ENCODE results near the gene CYP46A1.
"Not testable (repeated sequence)": the region's sequence is repeated elsewhere in the genome, so short reads cannot be mapped to it uniquely, and the experiment has no call there.

Gene CYP46A1

DNA sequence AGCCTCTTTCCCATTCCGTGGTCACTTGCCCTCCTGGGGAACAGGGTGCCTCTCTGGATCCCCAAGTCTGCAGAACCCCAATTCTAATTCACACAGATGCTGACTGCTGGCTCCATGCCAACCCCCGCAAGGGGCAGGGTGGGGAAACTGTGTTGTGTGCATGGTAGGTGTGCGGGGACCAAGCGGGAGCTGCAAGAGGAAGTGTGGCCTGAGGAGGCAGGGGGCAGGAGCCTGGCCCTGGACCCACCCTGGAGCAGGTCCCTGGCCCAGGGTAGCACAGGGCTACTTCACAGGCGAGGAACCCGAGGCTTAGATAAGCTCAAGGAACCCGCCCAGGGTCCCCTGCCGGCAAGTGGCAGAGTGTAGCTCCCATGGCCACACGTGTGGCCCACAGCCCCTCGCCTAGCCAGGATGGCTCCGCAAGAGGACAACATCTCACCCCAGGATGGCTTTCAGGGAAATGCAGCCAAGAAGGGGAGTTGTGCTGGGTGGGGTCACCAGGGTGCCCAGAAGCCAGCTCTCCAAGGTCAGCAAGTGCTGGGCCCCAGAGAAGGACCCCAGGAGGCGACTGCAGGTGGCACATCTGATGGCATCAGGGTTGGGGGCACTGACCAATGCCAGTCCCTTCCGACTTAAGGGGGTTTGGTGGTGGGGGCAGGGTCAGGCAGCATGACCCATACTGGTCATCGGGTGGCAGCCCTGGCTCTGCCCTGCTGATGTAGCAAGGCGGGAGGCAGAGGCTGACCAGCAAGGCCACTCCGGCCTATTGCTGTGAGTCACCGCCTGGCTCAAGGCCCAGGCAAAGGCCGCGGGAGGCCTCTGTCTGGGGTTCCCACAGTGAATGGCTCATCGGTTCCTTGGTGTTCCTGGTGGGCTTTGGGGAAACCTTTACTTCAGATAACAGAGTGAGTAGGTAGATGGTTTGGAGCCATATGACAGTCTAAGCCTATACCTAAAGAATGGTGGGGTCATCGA, 71.8 kb downstream of the CYP46A1 start:
- Histone ChIP-seq H3K36me3 (ENCODE audit: insufficient read depth, low read length) (no peaks in the 10 kb centered on the region), H3K4me3 (ENCODE audit: low read length) (no peak overlapping the region), H3K9me3 (replicated peaks; ENCODE audit: low read length) (no peaks in the 10 kb centered on the region), H3K4me2 (ENCODE audit: low read length) (peak overlapping the region; percentile 46), H3K9ac (ENCODE audit: low read depth, low read length) (peak overlapping the region; percentile 57), H3K27me3 (ENCODE audit: control insufficient read depth, insufficient read depth, low read length) (no peaks in the 10 kb centered on the region), H3K4me1 (ENCODE audit: control insufficient read depth, insufficient read depth, low read length) (peaks cover 80% of the 10 kb centered on the region)

DNA sequence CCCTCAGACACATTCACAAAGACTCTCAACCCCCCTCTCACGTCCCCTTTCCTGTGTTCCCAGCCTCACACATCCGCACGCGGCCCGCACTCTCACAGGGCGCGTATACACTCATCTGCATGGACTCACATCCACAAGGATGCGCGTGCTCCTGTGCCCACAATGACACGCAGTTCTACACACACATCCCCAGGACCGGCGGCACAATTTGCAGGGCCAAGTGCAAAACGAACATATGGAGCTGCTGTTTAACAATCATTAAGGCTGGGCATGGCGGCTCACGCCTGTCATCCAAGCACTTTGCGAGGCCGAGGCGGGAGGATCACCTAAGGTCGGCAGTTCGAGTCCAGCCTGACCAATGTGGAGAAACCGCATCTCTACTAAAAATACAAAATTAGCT, 72.7 kb downstream of the CYP46A1 start:
- Histone ChIP-seq H3K4me3 (ENCODE audit: low read length) (no peak overlapping the region), H3K36me3 (ENCODE audit: insufficient read depth, low read length) (no peaks in the 10 kb centered on the region), H3K9me3 (replicated peaks; ENCODE audit: low read length) (no peaks in the 10 kb centered on the region), H3K4me2 (ENCODE audit: low read length) (peak overlapping the region; percentile 46), H3K27me3 (ENCODE audit: control insufficient read depth, insufficient read depth, low read length) (no peaks in the 10 kb centered on the region), H3K9ac (ENCODE audit: low read depth, low read length) (peak overlapping the region; percentile 43), H3K4me1 (ENCODE audit: control insufficient read depth, insufficient read depth, low read length) (peaks cover 77% of the 10 kb centered on the region)

DNA sequence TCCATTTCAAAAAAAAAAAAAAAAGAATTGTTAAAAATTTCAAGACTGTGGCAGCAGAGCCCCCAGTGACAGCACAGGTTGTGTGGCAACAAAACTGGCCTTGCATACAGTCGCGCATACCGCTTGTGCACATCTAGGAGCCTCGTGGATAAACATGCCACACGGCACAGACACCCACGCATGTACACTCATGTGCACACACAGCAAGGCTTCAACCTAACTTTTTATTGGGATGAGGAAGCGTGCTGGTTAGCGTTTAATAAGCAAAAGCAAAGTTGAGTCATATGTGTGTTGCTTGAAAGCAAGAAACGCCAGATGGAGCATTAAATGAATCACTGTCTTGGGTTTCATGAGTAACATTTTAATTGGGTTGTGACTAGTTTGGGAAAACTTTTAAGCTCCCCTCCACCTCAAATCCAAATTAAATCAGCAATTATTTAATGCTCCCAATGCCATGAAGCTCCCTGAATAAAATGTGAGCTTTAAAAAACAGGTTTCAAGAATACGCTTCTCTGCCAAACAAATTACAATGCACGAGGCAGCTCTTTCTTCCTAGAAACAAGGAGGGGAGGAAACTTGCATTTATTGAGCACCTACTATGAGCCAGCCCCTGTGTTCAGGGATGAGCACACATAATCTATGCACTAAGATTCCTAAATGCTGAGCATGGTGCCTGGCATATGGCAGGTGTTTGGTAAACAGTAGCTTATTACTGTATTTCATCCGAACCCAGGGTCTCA, 73.4 kb downstream of the CYP46A1 start:
- peak overlapping the region; percentile 4 for H3K4me3 ChIP-seq (ENCODE audit: low read length)
- H3K9ac ChIP-seq (ENCODE audit: low read depth, low read length), result peak overlapping the region; percentile 76
- H3K36me3 ChIP-seq (ENCODE audit: insufficient read depth, low read length), result no peaks in the 10 kb centered on the region
- H3K4me2 ChIP-seq (ENCODE audit: low read length), result peak overlapping the region; percentile 59
- peaks cover 70% of the 10 kb centered on the region for H3K4me1 ChIP-seq (ENCODE audit: control insufficient read depth, insufficient read depth, low read length)
- H3K27me3 ChIP-seq (ENCODE audit: control insufficient read depth, insufficient read depth, low read length), result no peaks in the 10 kb centered on the region
- no peaks in the 10 kb centered on the region for H3K9me3 ChIP-seq (replicated peaks; ENCODE audit: low read length)

DNA sequence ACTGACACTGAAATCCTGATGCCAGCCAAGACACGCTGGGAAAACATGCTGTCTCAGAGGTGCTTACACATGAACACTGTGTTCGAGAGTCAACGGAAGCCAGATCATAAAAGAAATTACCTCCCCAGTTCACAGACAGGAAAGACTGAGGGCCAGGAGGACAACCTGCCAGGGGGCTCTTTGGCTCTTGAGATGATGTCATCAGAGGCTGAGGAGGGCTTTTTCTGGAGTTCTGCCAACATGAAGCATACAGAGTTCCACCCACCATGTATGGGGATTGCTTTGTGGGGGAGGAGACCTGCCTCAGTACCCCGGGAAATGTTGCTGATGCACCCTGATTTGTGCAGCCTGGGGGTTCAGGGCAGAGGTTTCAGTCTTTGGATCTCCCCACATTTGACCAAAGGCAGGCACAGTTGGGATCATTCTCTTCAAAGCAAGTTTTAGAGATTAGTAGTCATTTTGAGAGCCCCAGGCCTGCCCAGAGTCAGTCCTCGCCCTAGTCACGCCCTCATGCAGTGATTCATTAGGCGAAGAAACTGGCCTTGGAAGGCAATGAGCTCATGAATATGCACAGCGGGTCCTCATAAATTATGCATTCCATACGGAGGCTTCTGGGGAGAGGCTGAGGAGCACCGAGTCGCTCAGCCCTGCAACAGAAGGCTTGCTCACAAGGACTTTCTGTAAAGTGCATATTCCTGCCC, 74.2 kb downstream of the CYP46A1 start:
- H3K4me1 ChIP-seq (ENCODE audit: control insufficient read depth, insufficient read depth, low read length), result peaks cover 62% of the 10 kb centered on the region
- H3K27me3 ChIP-seq (ENCODE audit: control insufficient read depth, insufficient read depth, low read length), result no peaks in the 10 kb centered on the region
- H3K9me3 ChIP-seq (replicated peaks; ENCODE audit: low read length), result no peaks in the 10 kb centered on the region
- no peaks in the 10 kb centered on the region for H3K36me3 ChIP-seq (ENCODE audit: insufficient read depth, low read length)
- H3K4me2 ChIP-seq (ENCODE audit: low read length), result peak overlapping the region; percentile 59
- peak overlapping the region; percentile 4 for H3K4me3 ChIP-seq (ENCODE audit: low read length)
- H3K9ac ChIP-seq (ENCODE audit: low read depth, low read length), result peak overlapping the region; percentile 76

DNA sequence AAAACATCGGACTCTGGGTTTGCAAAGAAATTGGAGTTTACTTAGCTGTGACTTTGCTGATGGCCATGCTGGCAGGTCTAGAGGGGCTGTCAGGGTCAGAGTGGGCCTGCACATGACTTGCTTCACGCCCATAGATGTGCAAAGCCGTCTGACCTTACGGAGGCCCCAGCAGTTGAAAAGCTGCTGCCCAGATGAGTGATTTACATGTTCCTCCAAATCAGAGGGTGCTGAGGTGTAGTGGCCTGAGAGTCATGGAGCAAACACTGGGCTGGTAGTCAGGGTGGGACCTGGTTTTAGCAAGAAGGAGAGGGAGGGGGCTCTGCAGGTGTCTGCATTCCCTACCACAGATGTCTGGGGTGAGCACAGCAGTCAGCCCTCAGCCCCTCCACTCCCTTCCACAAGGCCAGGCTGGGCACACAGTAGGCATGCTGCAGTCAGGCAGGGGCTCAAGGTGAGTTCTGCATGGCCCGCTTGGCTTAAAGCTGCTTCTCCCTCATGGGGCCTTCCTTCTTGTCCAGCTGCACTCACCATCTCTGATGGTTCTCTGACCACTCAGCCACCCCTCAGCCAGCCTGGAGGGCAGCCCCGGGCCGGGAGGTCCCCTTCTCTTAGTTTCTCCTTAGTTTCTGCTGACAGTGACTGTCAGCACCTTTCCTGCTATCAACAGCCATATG, 74.9 kb downstream of the CYP46A1 start:
- no peaks in the 10 kb centered on the region for H3K36me3 ChIP-seq (ENCODE audit: insufficient read depth, low read length)
- H3K4me2 ChIP-seq (ENCODE audit: low read length), result peak overlapping the region; percentile 27
- no peaks in the 10 kb centered on the region for H3K9me3 ChIP-seq (replicated peaks; ENCODE audit: low read length)
- H3K4me1 ChIP-seq (ENCODE audit: control insufficient read depth, insufficient read depth, low read length), result peaks cover 55% of the 10 kb centered on the region
- H3K27me3 ChIP-seq (ENCODE audit: control insufficient read depth, insufficient read depth, low read length), result no peaks in the 10 kb centered on the region
- H3K9ac ChIP-seq (ENCODE audit: low read depth, low read length), result no peak overlapping the region
- H3K4me3 ChIP-seq (ENCODE audit: low read length), result no peak overlapping the region

DNA sequence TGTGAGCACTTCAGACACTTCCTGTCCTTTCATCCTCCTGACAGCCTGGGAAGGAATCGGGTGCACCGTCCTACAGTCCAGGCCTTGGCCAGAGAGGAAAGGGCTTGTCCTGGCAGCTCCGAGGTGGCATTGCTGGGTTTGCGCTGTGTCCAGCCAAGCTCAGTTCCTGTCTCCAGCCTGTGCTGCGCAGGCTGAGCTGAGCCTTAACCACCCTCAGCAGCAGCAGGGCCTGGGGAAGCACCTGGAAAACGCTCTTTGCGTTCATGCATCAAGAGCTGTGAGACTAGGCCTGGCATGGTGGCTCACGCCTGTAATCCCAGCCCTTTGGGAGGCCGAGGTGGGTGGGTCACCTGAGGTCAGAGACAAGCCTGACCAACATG, 75.4 kb downstream of the CYP46A1 start:
- Histone ChIP-seq H3K4me1 (ENCODE audit: control insufficient read depth, insufficient read depth, low read length) (peaks cover 50% of the 10 kb centered on the region), H3K27me3 (ENCODE audit: control insufficient read depth, insufficient read depth, low read length) (no peaks in the 10 kb centered on the region), H3K36me3 (ENCODE audit: insufficient read depth, low read length) (no peaks in the 10 kb centered on the region), H3K4me2 (ENCODE audit: low read length) (no peak overlapping the region), H3K4me3 (ENCODE audit: low read length) (no peak overlapping the region), H3K9me3 (replicated peaks; ENCODE audit: low read length) (no peaks in the 10 kb centered on the region), H3K9ac (ENCODE audit: low read depth, low read length) (no peak overlapping the region)

DNA sequence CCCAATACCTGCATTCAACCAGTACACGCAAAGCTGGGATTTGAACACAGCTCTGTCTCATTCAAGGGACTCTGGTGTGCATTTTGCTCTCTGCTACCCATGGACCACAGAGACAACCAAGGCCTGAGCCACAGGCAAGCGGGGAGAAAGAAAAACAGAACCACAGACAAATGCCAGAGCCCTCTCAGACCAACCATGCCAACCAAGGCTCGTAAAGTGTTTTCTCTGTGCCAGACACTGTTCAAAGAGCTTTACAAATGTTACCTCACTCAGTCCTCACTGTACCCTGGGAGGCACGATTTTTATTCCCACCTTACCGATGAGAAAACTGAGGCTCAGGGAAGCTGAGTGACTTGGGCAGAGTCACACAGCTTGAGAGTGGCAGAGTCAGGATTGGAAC, 76.7 kb downstream of the CYP46A1 start:
- H3K9ac ChIP-seq (ENCODE audit: low read depth, low read length), result no peak overlapping the region
- no peaks in the 10 kb centered on the region for H3K27me3 ChIP-seq (ENCODE audit: control insufficient read depth, insufficient read depth, low read length)
- no peaks in the 10 kb centered on the region for H3K36me3 ChIP-seq (ENCODE audit: insufficient read depth, low read length)
- no peak overlapping the region for H3K4me3 ChIP-seq (ENCODE audit: low read length)
- peaks cover 37% of the 10 kb centered on the region for H3K4me1 ChIP-seq (ENCODE audit: control insufficient read depth, insufficient read depth, low read length)
- no peak overlapping the region for H3K4me2 ChIP-seq (ENCODE audit: low read length)
- H3K9me3 ChIP-seq (replicated peaks; ENCODE audit: low read length), result no peaks in the 10 kb centered on the region

DNA sequence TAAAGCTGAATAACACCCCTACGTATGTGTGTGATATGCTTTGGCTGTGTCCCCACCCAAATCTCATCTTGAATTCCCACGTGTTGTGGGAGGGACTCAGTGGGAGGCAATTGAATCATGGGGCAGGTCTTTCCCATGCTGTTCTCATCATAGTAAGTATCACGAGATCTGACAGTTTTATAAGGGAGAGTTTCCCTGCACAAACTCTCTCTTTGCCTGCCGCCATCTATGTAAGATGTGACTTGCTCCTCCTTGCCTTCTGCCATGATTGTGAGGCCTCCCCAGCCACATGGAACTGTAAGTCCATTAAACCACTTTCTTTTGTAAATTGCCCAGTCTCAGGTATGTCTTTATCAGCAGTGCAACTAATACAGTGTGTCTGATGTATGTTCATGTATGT, 78.8 kb downstream of the CYP46A1 start:
- H3K36me3 ChIP-seq (ENCODE audit: insufficient read depth, low read length); H3K4me3 ChIP-seq (ENCODE audit: low read length); H3K9ac ChIP-seq (ENCODE audit: low read depth, low read length); H3K4me2 ChIP-seq (ENCODE audit: low read length); H3K27me3 ChIP-seq (ENCODE audit: control insufficient read depth, insufficient read depth, low read length); H3K9me3 ChIP-seq (replicated peaks; ENCODE audit: low read length): not testable (repeated sequence)
- H3K4me1 ChIP-seq (ENCODE audit: control insufficient read depth, insufficient read depth, low read length), result peaks cover 28% of the 10 kb centered on the region

DNA sequence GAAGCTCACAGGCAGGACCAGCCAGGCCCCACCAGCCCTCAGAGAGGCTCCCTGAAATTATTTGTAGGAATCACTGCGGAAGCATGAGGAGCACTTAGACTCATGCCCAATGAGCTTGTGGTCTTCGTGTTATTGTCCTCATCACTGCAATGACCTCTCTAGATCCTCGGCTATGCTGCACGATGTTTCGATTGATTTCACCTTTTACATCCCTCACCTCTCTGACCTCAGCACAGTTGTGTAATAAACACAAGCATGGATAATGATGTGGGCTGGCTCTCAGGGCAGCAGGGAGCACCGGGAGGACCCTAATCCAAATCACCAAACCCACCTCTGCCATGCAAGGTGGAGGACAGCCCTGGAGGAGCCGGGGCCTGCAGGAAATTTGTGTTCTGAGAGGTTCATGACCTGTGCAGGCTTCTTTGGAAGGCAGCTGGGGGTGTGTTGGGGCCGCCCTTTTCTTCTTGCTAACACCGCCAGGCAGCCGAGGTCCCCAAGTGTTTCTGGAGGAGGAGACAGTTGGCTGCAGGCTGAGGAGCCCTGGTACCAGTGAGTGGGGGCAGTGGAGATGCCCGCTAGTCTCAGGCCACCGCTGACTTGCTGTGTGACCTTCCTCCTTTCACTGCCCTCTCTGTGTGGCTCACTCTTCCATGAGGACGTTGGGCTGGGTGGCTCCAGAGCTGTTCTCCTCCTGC, 79.6 kb downstream of the CYP46A1 start:
- no peak overlapping the region for H3K4me3 ChIP-seq (ENCODE audit: low read length)
- H3K9ac ChIP-seq (ENCODE audit: low read depth, low read length), result no peak overlapping the region
- no peaks in the 10 kb centered on the region for H3K27me3 ChIP-seq (ENCODE audit: control insufficient read depth, insufficient read depth, low read length)
- no peaks in the 10 kb centered on the region for H3K36me3 ChIP-seq (ENCODE audit: insufficient read depth, low read length)
- no peaks in the 10 kb centered on the region for H3K9me3 ChIP-seq (replicated peaks; ENCODE audit: low read length)
- peaks cover 27% of the 10 kb centered on the region for H3K4me1 ChIP-seq (ENCODE audit: control insufficient read depth, insufficient read depth, low read length)
- no peak overlapping the region for H3K4me2 ChIP-seq (ENCODE audit: low read length)

DNA sequence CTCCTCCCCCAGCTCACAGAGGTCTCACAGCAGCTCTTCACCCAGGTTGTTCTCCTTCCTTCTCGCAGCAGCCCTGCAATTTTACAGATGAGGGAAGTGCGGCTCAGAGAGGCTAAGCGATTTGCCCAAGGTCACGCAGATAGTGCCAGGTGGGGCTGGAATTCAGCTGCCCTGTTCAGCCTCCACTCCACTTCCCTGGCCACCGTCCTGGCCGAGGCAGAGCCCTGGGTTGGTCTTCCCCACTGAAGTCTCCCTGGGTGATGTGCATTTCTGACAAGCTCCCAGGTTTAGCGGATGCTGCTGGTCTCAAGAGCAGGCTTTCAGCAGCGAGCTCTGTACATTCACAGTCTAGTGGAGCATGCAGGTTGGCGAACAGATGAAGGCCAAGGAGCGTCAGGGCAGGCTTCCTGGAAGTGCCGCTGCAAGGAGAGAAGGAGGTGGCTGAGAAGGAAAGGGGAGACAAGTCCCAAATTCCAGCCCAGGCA, 80.2 kb downstream of the CYP46A1 start:
- Histone ChIP-seq H3K4me1 (ENCODE audit: control insufficient read depth, insufficient read depth, low read length) (peaks cover 26% of the 10 kb centered on the region), H3K9ac (ENCODE audit: low read depth, low read length) (no peak overlapping the region), H3K4me3 (ENCODE audit: low read length) (no peak overlapping the region), H3K36me3 (ENCODE audit: insufficient read depth, low read length) (no peaks in the 10 kb centered on the region), H3K9me3 (replicated peaks; ENCODE audit: low read length) (no peaks in the 10 kb centered on the region), H3K4me2 (ENCODE audit: low read length) (no peak overlapping the region), H3K27me3 (ENCODE audit: control insufficient read depth, insufficient read depth, low read length) (no peaks in the 10 kb centered on the region)

All from skeletal muscle satellite cell (primary cell).